Astrocyte (in vitro differentiated cells and primary cell): ENCODE results near the gene S100A14. TPM values are rescaled to one million over a fixed set of nuclear protein-coding genes. Genes with fewer than 3 reads are reported as not detected.

Source experiments
- DNase-seq: peaks from one replicate; pipeline ENCODE4 v3.0.0-alpha.2; 2010; ENCODE audit warnings: low read depth
- FAIRE-seq: peaks from 2 replicates; lab custom pipeline; 2011; peaks lifted over from hg19 to GRCh38; lab: Jason Lieb, UNC
- H2AFZ ChIP-seq: 2 replicates; pipeline ENCODE4 v1.6.0; 2012; ENCODE audit warnings: low read depth, low read length, inconsistent platforms
- H3K27ac ChIP-seq: 2 replicates; pipeline ENCODE4 v1.5.1; 2011; ENCODE audit warnings: low read depth, low read length, inconsistent platforms
- H3K27me3 ChIP-seq: 2 replicates; pipeline ENCODE4 v1.6.0; 2011; ENCODE audit warnings: low read length, inconsistent platforms; ENCODE audit not compliant: insufficient read depth
- H3K36me3 ChIP-seq: 2 replicates; pipeline ENCODE4 v1.5.1; 2011; ENCODE audit warnings: low read length, inconsistent platforms; ENCODE audit not compliant: insufficient read depth
- H3K4me1 ChIP-seq: 2 replicates; pipeline ENCODE4 v1.5.1; 2011; ENCODE audit warnings: low read length, inconsistent platforms; ENCODE audit not compliant: insufficient read depth
- H3K4me2 ChIP-seq: 2 replicates; pipeline ENCODE4 v1.6.0; 2012; ENCODE audit warnings: low read length, inconsistent platforms
- H3K4me3 ChIP-seq: 2 replicates; pipeline ENCODE4 v1.5.1; 2011; ENCODE audit warnings: low read depth, mild to moderate bottlenecking, low read length, inconsistent platforms; ENCODE audit not compliant: insufficient read depth
- H3K79me2 ChIP-seq: 2 replicates; pipeline ENCODE4 v1.6.0; 2012; ENCODE audit warnings: mild to moderate bottlenecking, low read length, inconsistent platforms; ENCODE audit not compliant: insufficient read depth
- H3K9ac ChIP-seq: 2 replicates; pipeline ENCODE4 v1.6.0; 2012; ENCODE audit warnings: mild to moderate bottlenecking, low read length, inconsistent platforms
- H3K9me3 ChIP-seq: 2 replicates; pipeline ENCODE4 v1.5.1; 2012; ENCODE audit warnings: low read depth, mild to moderate bottlenecking, low read length, inconsistent platforms; ENCODE audit not compliant: insufficient read depth
- H4K20me1 ChIP-seq: 2 replicates; pipeline ENCODE4 v1.6.0; 2012; ENCODE audit warnings: low read length, inconsistent platforms; ENCODE audit not compliant: insufficient read depth
- H3K27ac Mint-ChIP-seq: one replicate; pipeline ENCODE4 v1.8.0; 2021; ENCODE audit warnings: mild to moderate bottlenecking, mixed read lengths; ENCODE audit not compliant: unreplicated experiment
- H3K27me3 Mint-ChIP-seq: one replicate; pipeline ENCODE4 v1.8.0; 2021; ENCODE audit warnings: low read depth, mixed read lengths; ENCODE audit not compliant: unreplicated experiment
- H3K36me3 Mint-ChIP-seq: one replicate; pipeline ENCODE4 v1.8.0; 2021; ENCODE audit warnings: low read depth, mixed read lengths; ENCODE audit not compliant: unreplicated experiment
- H3K4me1 Mint-ChIP-seq: one replicate; pipeline ENCODE4 v1.8.0; 2021; ENCODE audit warnings: low read depth, mixed read lengths; ENCODE audit not compliant: unreplicated experiment
- H3K4me3 Mint-ChIP-seq: one replicate; pipeline ENCODE4 v1.8.0; 2021; ENCODE audit warnings: mild to moderate bottlenecking, moderate library complexity, mixed read lengths; ENCODE audit not compliant: unreplicated experiment
- H3K9me3 Mint-ChIP-seq: one replicate; pipeline ENCODE4 v1.8.0; 2021; ENCODE audit warnings: mild to moderate bottlenecking, mixed read lengths; ENCODE audit not compliant: unreplicated experiment
- CTCF ChIP-seq: IDR thresholded peaks from 2 replicates; pipeline ENCODE4 v1.5.1; 2011; ENCODE audit warnings: low read depth, mild to moderate bottlenecking, inconsistent platforms, low read length, moderate library complexity; ENCODE audit not compliant: insufficient read depth
- EZH2 ChIP-seq: IDR thresholded peaks from 2 replicates; pipeline ENCODE4 v1.6.1; 2012; ENCODE audit warnings: mild to moderate bottlenecking, low read length, inconsistent platforms; ENCODE audit not compliant: insufficient read depth
- total RNA-seq: library from RNA; stranded (reverse); gene quantifications from 2 replicates; pipeline ENCODE4 v1.2.1, GENCODE V29; 2021

S100A14 gene
- total RNA-seq, 1 donor from 2014 or later: 0.57 TPM

- TF ChIP-seq CTCF (no peak), EZH2 (no peak)
- H3K27ac Mint-ChIP-seq: peak overlapping the region; percentile 37
Observed at GRCh38 chr1:153661111-153661708, 45.1 kb upstream of the S100A14 start.

GRCh38 chr1:153659656-153660055 lies 43.5 kb upstream of the S100A14 start:
- TF ChIP-seq EZH2: no peak
- Histone ChIP-seq H3K4me1 (peaks cover 9% of the 10 kb centered on the region), H3K79me2 (peaks cover 15% of the 10 kb centered on the region), H3K27me3 (no peaks in the 10 kb centered on the region), H2AFZ (no peak overlapping the region), H3K9ac (peak overlapping the region; percentile 92), H4K20me1 (peaks cover 23% of the 10 kb centered on the region), H3K36me3 (peaks cover 33% of the 10 kb centered on the region), H3K4me2 (peak overlapping the region; percentile 93), H3K27ac (no peak overlapping the region), H3K4me3 (peak overlapping the region; percentile 93), H3K9me3 (no peaks in the 10 kb centered on the region)
- peak overlapping the region; percentile 98 for H3K4me3 Mint-ChIP-seq
- H3K36me3 Mint-ChIP-seq: peaks cover 4% of the 10 kb centered on the region
- peaks cover 12% of the 10 kb centered on the region for H3K4me1 Mint-ChIP-seq
- H3K27me3 Mint-ChIP-seq: no peaks in the 10 kb centered on the region
- FAIRE-seq: no peak
- no peaks in the 10 kb centered on the region for H3K9me3 Mint-ChIP-seq
- peak overlapping the region; percentile 95 for H3K27ac Mint-ChIP-seq
- no peak for DNase-seq

More at GRCh38 chr1:153661111-153661708, 45.1 kb upstream of the S100A14 start:
- H3K9me3 ChIP-seq: no peaks in the 10 kb centered on the region
- no peaks in the 10 kb centered on the region for H3K27me3 ChIP-seq
- H3K9me3 Mint-ChIP-seq: no peaks in the 10 kb centered on the region
- DNase-seq (peak; percentile 76), FAIRE-seq (no peak)
- H3K79me2 ChIP-seq: peaks cover 21% of the 10 kb centered on the region
- no peaks in the 10 kb centered on the region for H3K27me3 Mint-ChIP-seq
- H3K4me2 ChIP-seq: no peak overlapping the region
- H2AFZ ChIP-seq: no peak overlapping the region
- peak overlapping the region; percentile 17 for H3K27ac ChIP-seq
- H3K36me3 ChIP-seq: peaks cover 47% of the 10 kb centered on the region
- peak overlapping the region; percentile 10 for H3K9ac ChIP-seq
- peaks cover 4% of the 10 kb centered on the region for H3K36me3 Mint-ChIP-seq
- H4K20me1 ChIP-seq: peaks cover 34% of the 10 kb centered on the region
- H3K4me1 ChIP-seq: peaks cover 9% of the 10 kb centered on the region
- H3K4me3 Mint-ChIP-seq: peak overlapping the region; percentile 62
- peaks cover 12% of the 10 kb centered on the region for H3K4me1 Mint-ChIP-seq
- no peak overlapping the region for H3K4me3 ChIP-seq

- Histone ChIP-seq H3K27ac (peak overlapping the region; percentile 80), H3K27me3 (no peaks in the 10 kb centered on the region), H3K36me3 (peaks cover 29% of the 10 kb centered on the region), H3K79me2 (peaks cover 15% of the 10 kb centered on the region), H3K9me3 (no peaks in the 10 kb centered on the region), H3K4me1 (peaks cover 9% of the 10 kb centered on the region), H2AFZ (peak overlapping the region; percentile 87), H4K20me1 (peaks cover 22% of the 10 kb centered on the region), H3K4me3 (peak overlapping the region; percentile 93), H3K4me2 (peak overlapping the region; percentile 93), H3K9ac (peak overlapping the region; percentile 92)
- Mint-ChIP-seq H3K36me3 (peaks cover 4% of the 10 kb centered on the region), H3K4me3 (peak overlapping the region; percentile 98), H3K9me3 (no peaks in the 10 kb centered on the region), H3K4me1 (peaks cover 12% of the 10 kb centered on the region), H3K27ac (peak overlapping the region; percentile 95), H3K27me3 (no peaks in the 10 kb centered on the region)
- no peak for DNase-seq
- TF ChIP-seq CTCF: no peak
- no peak for TF ChIP-seq EZH2
- no peak for FAIRE-seq
Observed at GRCh38 chr1:153659175-153659534, 43.0 kb upstream of the S100A14 start.
